GM12874 (cell line): ENCODE measurements around the gene LSP1.

ENCODE experiments used
- TF ChIP-seq, protein P1 (sequence below): IDR thresholded peaks from 2 replicates; pipeline ENCODE4 v1.5.1; 2011; ENCODE audit warnings: low read depth, mild to moderate bottlenecking, control low read depth, low read length, moderate library complexity; ENCODE audit not compliant: insufficient read depth

The LSP1 gene

DNA sequence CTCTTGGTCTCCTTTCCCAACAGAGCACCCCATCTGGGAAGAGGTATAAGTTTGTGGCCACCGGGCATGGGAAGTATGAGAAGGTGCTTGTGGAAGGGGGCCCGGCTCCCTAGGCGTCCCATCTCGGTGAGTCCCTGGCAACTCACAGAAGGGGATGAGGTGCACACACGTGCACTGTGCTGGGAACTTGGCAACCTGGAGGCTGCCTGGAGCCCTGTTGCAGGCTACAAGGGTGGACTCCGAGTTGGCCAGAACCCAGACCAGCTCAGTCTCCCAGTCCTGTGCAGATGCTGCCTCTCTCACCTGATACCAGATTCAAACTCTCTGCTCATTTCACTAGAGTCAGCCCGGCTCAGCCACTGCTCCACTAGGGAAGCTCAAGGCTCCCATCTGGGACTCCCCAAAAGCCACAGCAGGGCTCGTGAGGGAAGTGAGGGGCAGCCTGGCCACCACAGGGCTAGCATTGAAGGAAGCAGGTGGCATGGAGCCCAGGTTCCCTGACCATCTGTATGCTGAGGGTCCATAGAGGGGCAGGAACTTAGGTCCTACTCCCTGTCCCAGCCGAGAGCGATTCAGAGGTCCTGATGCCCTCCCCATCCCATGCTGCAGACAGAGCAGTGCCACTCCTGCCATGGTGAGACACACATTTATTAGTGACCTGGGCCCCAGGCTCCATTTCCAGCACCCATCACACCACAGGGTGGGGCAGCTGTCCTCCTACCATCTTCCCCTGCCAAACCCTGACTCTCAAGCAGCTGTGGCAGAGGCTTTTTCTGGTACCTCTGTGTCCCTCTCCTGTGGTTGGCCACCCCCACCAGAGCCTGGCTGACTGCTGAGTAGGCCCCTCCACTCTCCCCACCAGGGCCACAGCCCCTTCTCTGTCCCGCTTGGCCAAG is 34.8 kb downstream of the LSP1 start:
- TF ChIP-seq, protein P1, sequence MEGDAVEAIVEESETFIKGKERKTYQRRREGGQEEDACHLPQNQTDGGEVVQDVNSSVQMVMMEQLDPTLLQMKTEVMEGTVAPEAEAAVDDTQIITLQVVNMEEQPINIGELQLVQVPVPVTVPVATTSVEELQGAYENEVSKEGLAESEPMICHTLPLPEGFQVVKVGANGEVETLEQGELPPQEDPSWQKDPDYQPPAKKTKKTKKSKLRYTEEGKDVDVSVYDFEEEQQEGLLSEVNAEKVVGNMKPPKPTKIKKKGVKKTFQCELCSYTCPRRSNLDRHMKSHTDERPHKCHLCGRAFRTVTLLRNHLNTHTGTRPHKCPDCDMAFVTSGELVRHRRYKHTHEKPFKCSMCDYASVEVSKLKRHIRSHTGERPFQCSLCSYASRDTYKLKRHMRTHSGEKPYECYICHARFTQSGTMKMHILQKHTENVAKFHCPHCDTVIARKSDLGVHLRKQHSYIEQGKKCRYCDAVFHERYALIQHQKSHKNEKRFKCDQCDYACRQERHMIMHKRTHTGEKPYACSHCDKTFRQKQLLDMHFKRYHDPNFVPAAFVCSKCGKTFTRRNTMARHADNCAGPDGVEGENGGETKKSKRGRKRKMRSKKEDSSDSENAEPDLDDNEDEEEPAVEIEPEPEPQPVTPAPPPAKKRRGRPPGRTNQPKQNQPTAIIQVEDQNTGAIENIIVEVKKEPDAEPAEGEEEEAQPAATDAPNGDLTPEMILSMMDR, result no peak

DNA sequence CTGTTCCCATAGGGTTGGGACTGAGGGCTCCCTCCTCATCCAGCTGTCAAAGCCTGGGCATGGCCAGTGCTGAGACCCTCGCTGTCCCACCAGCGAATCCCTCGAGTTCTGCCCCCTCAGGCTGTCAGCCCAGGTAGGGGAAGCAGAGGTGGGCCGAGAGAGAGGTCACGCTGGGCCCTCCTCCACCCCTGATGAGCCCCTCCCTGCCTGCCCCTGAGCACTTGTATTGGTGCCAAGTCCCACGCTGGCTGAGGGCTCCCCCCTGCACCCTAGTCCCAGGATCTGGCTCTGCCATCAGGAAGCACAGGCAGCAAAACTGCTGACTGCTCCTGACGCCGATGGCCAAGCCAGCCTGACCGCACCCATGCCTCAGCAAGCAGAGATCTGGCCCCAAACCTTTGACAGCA is 35.5 kb downstream of the LSP1 start:
- TF ChIP-seq, protein P1, result no peak

DNA sequence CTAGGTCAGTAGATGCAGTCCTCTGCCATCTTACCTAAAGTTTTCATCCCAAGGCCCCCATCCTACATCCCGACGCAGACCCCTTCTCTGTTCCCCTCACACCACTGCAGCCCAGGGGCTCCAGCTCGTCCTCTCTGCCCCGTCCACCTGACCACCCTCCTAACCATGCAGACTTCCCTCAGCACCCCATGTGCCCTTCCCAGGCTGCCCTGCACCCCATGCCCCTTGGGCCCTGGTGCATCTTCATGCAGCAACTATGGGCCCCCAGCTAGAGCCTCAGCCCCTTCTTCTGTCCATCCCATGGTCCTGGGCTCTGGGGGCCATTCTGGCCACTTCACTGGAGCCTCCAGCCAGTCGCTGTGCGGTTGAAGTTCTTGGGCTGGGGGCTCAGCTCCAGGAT is 35.9 kb downstream of the LSP1 start:
- TF ChIP-seq, protein P1, result no peak

DNA sequence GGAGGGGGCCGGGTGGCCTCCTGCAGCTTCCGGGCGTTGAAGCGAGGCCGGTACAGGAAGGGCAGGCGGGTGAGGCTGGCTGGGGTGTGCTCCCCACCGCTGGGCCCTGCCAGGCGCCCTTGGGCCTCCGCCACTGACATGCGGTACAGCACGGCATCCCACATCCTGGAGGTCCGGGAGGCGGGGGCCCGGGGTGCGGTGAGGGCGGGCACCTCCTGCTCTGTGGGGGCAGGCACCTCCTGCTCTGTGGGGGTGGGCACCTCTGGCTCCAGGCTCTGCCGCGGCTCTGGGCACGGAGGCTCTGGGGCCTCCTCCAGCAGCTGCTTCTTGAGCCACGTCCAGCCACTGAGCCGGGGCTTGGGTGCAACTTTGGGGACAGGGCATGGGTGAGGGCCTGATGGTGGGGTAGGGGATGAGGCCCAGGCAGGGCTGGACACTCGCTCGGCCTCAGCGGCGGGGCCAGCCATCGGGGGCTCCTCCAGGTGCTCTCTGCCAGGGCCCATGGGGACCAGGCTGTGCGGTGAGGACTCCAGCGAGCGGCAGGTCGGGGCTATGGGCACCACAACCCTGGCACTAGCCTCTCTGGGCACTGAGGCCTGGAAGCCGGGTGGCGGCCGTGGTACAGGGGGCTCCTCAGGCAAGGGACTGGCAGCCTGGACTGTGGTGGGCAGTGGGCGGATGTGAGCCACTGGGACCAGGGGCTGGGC is 36.5 kb downstream of the LSP1 start:
- TF ChIP-seq, protein P1, result no peak

DNA sequence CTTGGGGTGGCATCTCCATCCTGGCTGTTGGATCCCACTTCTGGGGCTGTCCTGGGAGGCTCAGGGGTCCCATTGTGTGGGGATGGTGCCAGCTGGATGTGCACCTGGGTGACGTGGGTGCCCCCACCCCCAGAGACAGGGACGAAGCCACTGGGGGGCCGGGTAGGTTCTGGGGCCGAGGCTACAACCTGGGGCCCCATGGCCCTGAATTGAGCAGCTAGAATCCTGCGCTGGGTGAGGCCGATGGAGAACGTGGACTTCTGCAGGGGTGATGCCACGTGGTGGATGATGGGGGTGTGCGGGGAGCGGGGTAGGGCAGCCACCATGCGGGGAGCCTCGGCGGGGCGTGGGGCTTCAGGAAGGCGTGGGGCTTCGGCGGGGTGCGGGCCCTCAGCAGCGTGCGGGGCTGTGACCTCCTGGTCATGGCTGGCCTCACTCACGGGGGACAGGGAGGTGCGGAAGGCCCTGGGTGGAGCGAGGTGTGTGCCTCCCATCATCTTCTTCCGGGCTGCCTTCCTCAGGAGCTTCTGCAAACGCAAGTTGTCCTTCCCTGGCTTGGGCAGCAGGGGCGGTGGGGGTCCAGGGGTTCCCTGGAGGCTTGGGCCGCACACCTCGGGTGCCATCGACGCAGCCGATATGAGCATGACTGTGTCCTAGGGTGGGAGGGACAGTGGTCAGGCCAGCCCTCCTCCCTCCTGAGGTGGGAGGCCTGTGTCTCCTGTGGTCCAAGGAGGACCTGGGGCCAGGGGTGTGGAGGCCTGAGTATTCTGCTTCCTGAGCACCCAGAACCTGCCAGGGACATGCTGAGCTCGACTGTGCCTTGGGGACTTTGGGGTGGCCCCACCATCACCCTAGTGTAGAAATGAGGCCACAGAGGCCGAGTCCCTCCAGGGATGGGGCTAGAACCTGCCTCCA is 37.3 kb downstream of the LSP1 start:
- TF ChIP-seq, protein P1, result no peak

DNA sequence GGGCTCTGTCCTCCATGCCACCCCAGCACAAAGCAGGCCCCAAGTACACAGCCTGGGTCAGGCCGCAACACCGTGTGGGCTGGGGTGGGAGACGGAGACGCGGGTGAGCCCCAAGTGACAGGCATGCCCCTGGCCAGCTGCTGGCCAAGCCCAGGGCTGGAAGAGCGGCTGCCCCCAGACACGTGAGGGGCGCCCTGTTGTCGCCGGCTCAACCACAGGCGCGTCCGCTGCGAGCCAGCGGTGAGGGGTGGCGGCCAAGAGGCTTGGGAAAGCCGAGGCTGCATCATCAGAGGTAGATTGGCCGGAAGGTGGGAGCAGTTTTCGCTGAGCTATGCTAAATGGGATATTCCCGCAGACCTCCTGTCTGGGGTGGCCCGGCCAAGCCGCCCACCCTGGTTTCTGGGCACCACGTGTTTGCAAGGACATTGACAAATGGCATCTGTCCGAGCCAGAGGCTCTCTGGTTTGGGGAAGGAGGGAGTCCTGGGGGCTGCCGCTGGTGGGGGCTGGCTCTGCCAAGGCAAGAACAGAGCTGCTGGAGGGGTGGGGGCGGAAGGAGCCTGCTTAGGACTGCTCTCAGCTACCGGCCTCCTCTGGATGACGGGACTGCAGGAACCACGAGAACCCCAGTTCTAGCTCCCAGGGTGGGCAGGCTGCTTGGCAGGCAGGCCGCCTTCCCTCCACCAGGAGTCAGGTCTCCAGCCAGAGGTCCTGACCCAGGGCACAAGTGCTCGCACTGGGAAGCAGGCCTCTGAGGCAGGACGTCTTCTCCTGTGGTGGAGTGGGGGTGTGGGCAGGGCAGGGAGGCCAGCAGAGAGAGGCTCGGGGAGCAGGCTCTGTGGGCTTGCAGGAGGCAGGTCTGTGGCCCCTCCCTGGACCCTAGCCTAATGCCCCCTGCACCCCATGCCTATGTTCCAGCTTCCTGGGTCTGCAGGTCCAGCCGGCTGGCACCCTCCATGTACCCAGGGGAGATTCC is 38.3 kb downstream of the LSP1 start:
- TF ChIP-seq, protein P1, result no peak
